Ishikawa (cell line): ENCODE data around the gene RIMOC1.

Experiments
- CEBPB ChIP-seq: IDR thresholded peaks from 2 replicates; pipeline ENCODE4 v1.6.1; 2012
- CREB1 ChIP-seq: IDR thresholded peaks from 2 replicates; pipeline ENCODE4 v1.6.1; 2012; ENCODE audit warnings: low read depth
- EGR1 ChIP-seq: IDR thresholded peaks from 2 replicates; pipeline ENCODE4 v1.6.1; 2012
- EP300 ChIP-seq: IDR thresholded peaks from 2 replicates; pipeline ENCODE4 v1.6.1; 2012; ENCODE audit warnings: borderline replicate concordance
- FOXM1 ChIP-seq: IDR thresholded peaks from 2 replicates; pipeline ENCODE4 v1.6.1; 2012; ENCODE audit warnings: low read depth, borderline replicate concordance
- MAX ChIP-seq: IDR thresholded peaks from 2 replicates; pipeline ENCODE4 v1.6.1; 2012
- NFIC ChIP-seq: IDR thresholded peaks from 2 replicates; pipeline ENCODE4 v1.6.1; 2012
- RAD21 ChIP-seq: IDR thresholded peaks from 2 replicates; pipeline ENCODE4 v1.6.1; 2012; ENCODE audit warnings: low read depth
- TAF1 ChIP-seq: IDR thresholded peaks from 2 replicates; pipeline ENCODE4 v1.6.1; 2012; ENCODE audit warnings: low read depth, mild to moderate bottlenecking
- TCF12 ChIP-seq: IDR thresholded peaks from 2 replicates; pipeline ENCODE4 v1.6.1; 2012; ENCODE audit warnings: low read depth
- TEAD4 ChIP-seq: IDR thresholded peaks from 2 replicates; pipeline ENCODE4 v1.6.1; 2012
- USF1 ChIP-seq: IDR thresholded peaks from 2 replicates; pipeline ENCODE4 v1.6.1; 2012
- YY1 ChIP-seq: IDR thresholded peaks from 2 replicates; pipeline ENCODE4 v1.6.1; 2012; ENCODE audit warnings: low read depth
- ZBTB7A ChIP-seq: IDR thresholded peaks from 2 replicates; pipeline ENCODE4 v1.6.1; 2012; ENCODE audit warnings: low read depth
- TF ChIP-seq, protein P1 (sequence below): IDR thresholded peaks from 2 replicates; pipeline ENCODE4 v1.6.1; 2012; ENCODE audit warnings: low read depth, mild to moderate bottlenecking

Gene RIMOC1

GRCh38 chr5:41906151-41906550 is 2.0 kb downstream of the RIMOC1 start:
- TF ChIP-seq EP300 (no peak), RAD21 (no peak), TEAD4 (no peak), CEBPB (no peak), CREB1 (no peak), USF1 (no peak), TCF12 (no peak), EGR1 (no peak), FOXM1 (no peak), NFIC (no peak), MAX (no peak), YY1 (no peak), TAF1 (no peak), ZBTB7A (no peak)
- TF ChIP-seq, protein P1, sequence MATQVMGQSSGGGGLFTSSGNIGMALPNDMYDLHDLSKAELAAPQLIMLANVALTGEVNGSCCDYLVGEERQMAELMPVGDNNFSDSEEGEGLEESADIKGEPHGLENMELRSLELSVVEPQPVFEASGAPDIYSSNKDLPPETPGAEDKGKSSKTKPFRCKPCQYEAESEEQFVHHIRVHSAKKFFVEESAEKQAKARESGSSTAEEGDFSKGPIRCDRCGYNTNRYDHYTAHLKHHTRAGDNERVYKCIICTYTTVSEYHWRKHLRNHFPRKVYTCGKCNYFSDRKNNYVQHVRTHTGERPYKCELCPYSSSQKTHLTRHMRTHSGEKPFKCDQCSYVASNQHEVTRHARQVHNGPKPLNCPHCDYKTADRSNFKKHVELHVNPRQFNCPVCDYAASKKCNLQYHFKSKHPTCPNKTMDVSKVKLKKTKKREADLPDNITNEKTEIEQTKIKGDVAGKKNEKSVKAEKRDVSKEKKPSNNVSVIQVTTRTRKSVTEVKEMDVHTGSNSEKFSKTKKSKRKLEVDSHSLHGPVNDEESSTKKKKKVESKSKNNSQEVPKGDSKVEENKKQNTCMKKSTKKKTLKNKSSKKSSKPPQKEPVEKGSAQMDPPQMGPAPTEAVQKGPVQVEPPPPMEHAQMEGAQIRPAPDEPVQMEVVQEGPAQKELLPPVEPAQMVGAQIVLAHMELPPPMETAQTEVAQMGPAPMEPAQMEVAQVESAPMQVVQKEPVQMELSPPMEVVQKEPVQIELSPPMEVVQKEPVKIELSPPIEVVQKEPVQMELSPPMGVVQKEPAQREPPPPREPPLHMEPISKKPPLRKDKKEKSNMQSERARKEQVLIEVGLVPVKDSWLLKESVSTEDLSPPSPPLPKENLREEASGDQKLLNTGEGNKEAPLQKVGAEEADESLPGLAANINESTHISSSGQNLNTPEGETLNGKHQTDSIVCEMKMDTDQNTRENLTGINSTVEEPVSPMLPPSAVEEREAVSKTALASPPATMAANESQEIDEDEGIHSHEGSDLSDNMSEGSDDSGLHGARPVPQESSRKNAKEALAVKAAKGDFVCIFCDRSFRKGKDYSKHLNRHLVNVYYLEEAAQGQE, result no peak

GRCh38 chr5:41908374-41909079 is 4.4 kb downstream of the RIMOC1 start:
- TF ChIP-seq TAF1, result no peak
- TF ChIP-seq, protein P1, result no peak
- TF ChIP-seq EGR1, result no peak
- TF ChIP-seq TCF12, result no peak
- TF ChIP-seq MAX, result no peak
- no peak for TF ChIP-seq TEAD4
- no peak for TF ChIP-seq CREB1
- TF ChIP-seq YY1, result no peak
- TF ChIP-seq EP300, result no peak
- TF ChIP-seq ZBTB7A, result no peak
- no peak for TF ChIP-seq FOXM1
- TF ChIP-seq CEBPB, result no peak
- no peak for TF ChIP-seq NFIC

- TF ChIP-seq TAF1 (no peak), FOXM1 (no peak), YY1 (no peak), EP300 (no peak), ZBTB7A (no peak), CREB1 (no peak), RAD21 (no peak), TEAD4 (no peak), CEBPB (no peak), EGR1 (no peak), MAX (no peak)
- TF ChIP-seq, protein P1, result no peak
These were observed 14.0 kb downstream of the RIMOC1 start for GRCh38 chr5:41918105-41918504.

- TF ChIP-seq TEAD4 (no peak), CREB1 (no peak), CEBPB (no peak), TCF12 (no peak), FOXM1 (no peak), TAF1 (no peak), YY1 (no peak), NFIC (no peak), ZBTB7A (no peak), MAX (no peak), EP300 (no peak), RAD21 (no peak)
- TF ChIP-seq, protein P1, result no peak
These were observed 17.0 kb downstream of the RIMOC1 start for GRCh38 chr5:41921166-41921565.
